ENCODE results near the gene ZNF423. TPM values are rescaled to one million over a fixed set of nuclear protein-coding genes. Genes with fewer than 3 reads are reported as not detected.

ZNF423 gene
- total RNA-seq, 1 donor from 2014 or later: 19.8 TPM

GRCh38 chr16:49688036-49688697 lies 167.7 kb downstream of the ZNF423 start:
- no peak overlapping the region for H3K27ac Mint-ChIP-seq
- H3K4me3 Mint-ChIP-seq: no peak overlapping the region
- no peaks in the 10 kb centered on the region for H3K27me3 Mint-ChIP-seq (ENCODE audit: low read depth)
- DNase-seq (ENCODE audit: low spot score in 2 of 2, unreplicated experiment in 2 of 2): no peak
- H3K36me3 Mint-ChIP-seq: no peaks in the 10 kb centered on the region
- TF ChIP-seq CTCF (IDR thresholded peaks at IDR 0.05; ENCODE audit: unreplicated experiment): no peak
- no peaks in the 10 kb centered on the region for H3K9me3 Mint-ChIP-seq
- peaks cover 14% of the 10 kb centered on the region for H3K4me1 Mint-ChIP-seq

GRCh38 chr16:49687476-49688002 lies 168.4 kb downstream of the ZNF423 start:
- Mint-ChIP-seq H3K27me3 (ENCODE audit: low read depth) (no peaks in the 10 kb centered on the region), H3K9me3 (no peaks in the 10 kb centered on the region), H3K4me3 (no peak overlapping the region), H3K27ac (no peak overlapping the region), H3K36me3 (no peaks in the 10 kb centered on the region), H3K4me1 (peaks cover 14% of the 10 kb centered on the region)
- TF ChIP-seq CTCF (IDR thresholded peaks at IDR 0.05; ENCODE audit: unreplicated experiment): no peak
- no peak for DNase-seq (ENCODE audit: low spot score in 2 of 2, unreplicated experiment in 2 of 2)

GRCh38 chr16:49684696-49685095 lies 171.2 kb downstream of the ZNF423 start:
- no peak for DNase-seq (ENCODE audit: low spot score in 2 of 2, unreplicated experiment in 2 of 2)
- Mint-ChIP-seq H3K4me3 (no peak overlapping the region), H3K27me3 (ENCODE audit: low read depth) (no peaks in the 10 kb centered on the region), H3K27ac (no peak overlapping the region), H3K4me1 (peaks cover 9% of the 10 kb centered on the region), H3K36me3 (peaks cover 4% of the 10 kb centered on the region), H3K9me3 (peaks cover 3% of the 10 kb centered on the region)
- no peak for TF ChIP-seq CTCF (IDR thresholded peaks at IDR 0.05; ENCODE audit: unreplicated experiment)

- H3K9me3 Mint-ChIP-seq: peaks cover 3% of the 10 kb centered on the region
- H3K36me3 Mint-ChIP-seq: peaks cover 4% of the 10 kb centered on the region
- no peaks in the 10 kb centered on the region for H3K27me3 Mint-ChIP-seq (ENCODE audit: low read depth)
- H3K4me3 Mint-ChIP-seq: no peak overlapping the region
- DNase-seq (ENCODE audit: low spot score in 2 of 2, unreplicated experiment in 2 of 2): no peak
- H3K27ac Mint-ChIP-seq: no peak overlapping the region
- H3K4me1 Mint-ChIP-seq: peaks cover 4% of the 10 kb centered on the region
- TF ChIP-seq CTCF (IDR thresholded peaks at IDR 0.05; ENCODE audit: unreplicated experiment): no peak
Observed at GRCh38 chr16:49682577-49683165, 173.2 kb downstream of the ZNF423 start.

GRCh38 chr16:49681217-49681883 lies 174.6 kb downstream of the ZNF423 start:
- no peak for DNase-seq (ENCODE audit: low spot score in 2 of 2, unreplicated experiment in 2 of 2)
- TF ChIP-seq CTCF (IDR thresholded peaks at IDR 0.05; ENCODE audit: unreplicated experiment): no peak
- H3K27me3 Mint-ChIP-seq (ENCODE audit: low read depth): no peaks in the 10 kb centered on the region
- H3K27ac Mint-ChIP-seq: no peak overlapping the region
- H3K4me3 Mint-ChIP-seq: no peak overlapping the region
- peaks cover 4% of the 10 kb centered on the region for H3K36me3 Mint-ChIP-seq
- H3K4me1 Mint-ChIP-seq: peaks cover 4% of the 10 kb centered on the region
- H3K9me3 Mint-ChIP-seq: peaks cover 3% of the 10 kb centered on the region
